ENCODE measurements around the gene LAD1. TPM values are rescaled to one million over a fixed set of nuclear protein-coding genes. Genes with fewer than 3 reads are reported as not detected.

Gene LAD1
- total RNA-seq, 1 donor: not detected

GRCh38 chr1:201370500-201370899, 28.6 kb downstream of the LAD1 start:
- DNase-seq (ENCODE audit: low read depth in 2 of 3, low spot score in 2 of 3): no peak

- DNase-seq (ENCODE audit: low read depth in 2 of 3, low spot score in 2 of 3): no peak
Observed at GRCh38 chr1:201369209-201369608, 29.9 kb downstream of the LAD1 start.

GRCh38 chr1:201366696-201367095, 32.4 kb downstream of the LAD1 start:
- DNase-seq (ENCODE audit: low read depth in 2 of 3, low spot score in 2 of 3): no peak

- no peak for DNase-seq (ENCODE audit: low read depth in 2 of 3, low spot score in 2 of 3)
Observed at GRCh38 chr1:201365251-201365650, 33.9 kb downstream of the LAD1 start.

- DNase-seq (ENCODE audit: low read depth in 2 of 3, low spot score in 2 of 3): no peak
Observed at GRCh38 chr1:201364808-201365105, 34.4 kb downstream of the LAD1 start.

GRCh38 chr1:201363467-201363866, 35.7 kb downstream of the LAD1 start:
- DNase-seq (ENCODE audit: low read depth in 2 of 3, low spot score in 2 of 3): no peak

GRCh38 chr1:201362906-201363305, 36.2 kb downstream of the LAD1 start:
- DNase-seq (ENCODE audit: low read depth in 2 of 3, low spot score in 2 of 3): no peak

GRCh38 chr1:201361652-201362504, 37.2 kb downstream of the LAD1 start:
- DNase-seq (ENCODE audit: low read depth in 2 of 3, low spot score in 2 of 3): peak in 2 of 3 donors; percentile 37 to 61

- no peak for DNase-seq (ENCODE audit: low read depth in 2 of 3, low spot score in 2 of 3)
Observed at GRCh38 chr1:201360901-201361651, 38.0 kb downstream of the LAD1 start.

GRCh38 chr1:201360486-201360885, 38.6 kb downstream of the LAD1 start:
- DNase-seq (ENCODE audit: low read depth in 2 of 3, low spot score in 2 of 3): no peak

- DNase-seq (ENCODE audit: low read depth in 2 of 3, low spot score in 2 of 3): no peak
Observed at GRCh38 chr1:201359873-201360210, 39.3 kb downstream of the LAD1 start.

GRCh38 chr1:201359031-201359872, 39.9 kb downstream of the LAD1 start:
- no peak for DNase-seq (ENCODE audit: low read depth in 2 of 3, low spot score in 2 of 3)

GRCh38 chr1:201358596-201358995, 40.5 kb downstream of the LAD1 start:
- DNase-seq (ENCODE audit: low read depth in 2 of 3, low spot score in 2 of 3): no peak

- no peak for DNase-seq (ENCODE audit: low read depth in 2 of 3, low spot score in 2 of 3)
Observed at GRCh38 chr1:201357636-201358348, 41.3 kb downstream of the LAD1 start.

- DNase-seq (ENCODE audit: low read depth in 2 of 3, low spot score in 2 of 3): no peak
Observed at GRCh38 chr1:201357211-201357610, 41.9 kb downstream of the LAD1 start.

- DNase-seq (ENCODE audit: low read depth in 2 of 3, low spot score in 2 of 3): no peak
Observed at GRCh38 chr1:201356701-201357100, 42.4 kb downstream of the LAD1 start.

GRCh38 chr1:201356236-201356635, 42.9 kb downstream of the LAD1 start:
- no peak for DNase-seq (ENCODE audit: low read depth in 2 of 3, low spot score in 2 of 3)

GRCh38 chr1:201355471-201355870, 43.7 kb downstream of the LAD1 start:
- DNase-seq (ENCODE audit: low read depth in 2 of 3, low spot score in 2 of 3): no peak

- DNase-seq (ENCODE audit: low read depth in 2 of 3, low spot score in 2 of 3): no peak
Observed at GRCh38 chr1:201354901-201355295, 44.2 kb downstream of the LAD1 start.

- DNase-seq (ENCODE audit: low read depth in 2 of 3, low spot score in 2 of 3): no peak
Observed at GRCh38 chr1:201354151-201354900, 44.8 kb downstream of the LAD1 start.
